Measurements from ENCODE around the gene MKRN1.

GRCh38 chr7:140517546-140518369, 38.5 kb upstream of the MKRN1 start:
- peak; percentile 76; the same call in 1 of the 2 replicates for TF ChIP-seq CTCF (IDR thresholded peaks at IDR 0.05; ENCODE audit: low read length)
- no peak for TF ChIP-seq EZH2 (IDR thresholded peaks at IDR 0.05; ENCODE audit: borderline replicate concordance, low read length)

Data from OCI-LY1 (cell line).